ENCODE data around the gene GBP5.

- TF ChIP-seq MAX (IDR thresholded peaks at IDR 0.05; ENCODE audit: low read depth) = no peak
- TF ChIP-seq POLR2AphosphoS5 (IDR thresholded peaks at IDR 0.05; ENCODE audit: low read depth, low read length) = no peak
- no peak for TF ChIP-seq USF1 (IDR thresholded peaks at IDR 0.05; ENCODE audit: borderline replicate concordance, low read depth)
- no peak for TF ChIP-seq SIN3A (IDR thresholded peaks at IDR 0.05; ENCODE audit: borderline replicate concordance, low read depth, low read length)
- TF ChIP-seq EZH2phosphoT487 (IDR thresholded peaks at IDR 0.05; ENCODE audit: borderline replicate concordance, low read depth) = no peak
- TF ChIP-seq FOSL2 (IDR thresholded peaks at IDR 0.05; ENCODE audit: borderline replicate concordance, low read depth) = no peak
- no peak for TF ChIP-seq CHD2 (IDR thresholded peaks at IDR 0.05; ENCODE audit: low read length, partially characterized antibody)
- no peak for TF ChIP-seq YY1 (IDR thresholded peaks at IDR 0.05; ENCODE audit: low read depth)
These were observed 37.8 kb upstream of the GBP5 start for GRCh38 chr1:89310505-89310904.

Data from SK-N-SH (cell line).